Parathyroid adenoma (tissue), 2 donors: ENCODE results near the gene SDK2.

Source experiments
- H2AFZ ChIP-seq: fragments of 300-600 bp; sonication (generic); one replicate; pipeline ENCODE4 v1.7.0; 2017; ENCODE audit warnings: antibody characterized with exemption, mild to moderate bottlenecking
- H3K27ac ChIP-seq: fragments of 300-600 bp; sonication (generic); one replicate; pipeline ENCODE4 v1.7.0; 2017
- H3K27me3 ChIP-seq: fragments of 300-600 bp; sonication (generic); one replicate; pipeline ENCODE4 v1.7.0; 2017; ENCODE audit warnings: low read length; ENCODE audit not compliant: control insufficient read depth, insufficient read depth
- H3K36me3 ChIP-seq: fragments of 300-600 bp; sonication (generic); one replicate; pipeline ENCODE4 v1.7.0; 2017; ENCODE audit warnings: low read length; ENCODE audit not compliant: control insufficient read depth, insufficient read depth
- H3K4me1 ChIP-seq: fragments of 300-600 bp; sonication (generic); one replicate; pipeline ENCODE4 v1.7.0; 2017; ENCODE audit warnings: control low read depth
- H3K4me2 ChIP-seq: fragments of 300-600 bp; sonication (generic); one replicate; pipeline ENCODE4 v1.7.0; 2017; ENCODE audit warnings: low read length
- H3K4me3 ChIP-seq: fragments of 300-600 bp; sonication (generic); one replicate; pipeline ENCODE4 v1.7.0; 2017; ENCODE audit warnings: low read depth, low read length
- H3K79me2 ChIP-seq: fragments of 300-600 bp; sonication (generic); one replicate; pipeline ENCODE4 v1.7.0; 2017; ENCODE audit warnings: control low read depth
- H3K9ac ChIP-seq: fragments of 300-600 bp; sonication (generic); one replicate; pipeline ENCODE4 v1.7.0; 2017; ENCODE audit warnings: mild to moderate bottlenecking
- H3K9me3 ChIP-seq: fragments of 300-600 bp; sonication (generic); one replicate; pipeline ENCODE4 v1.7.0; 2017; ENCODE audit warnings: low read length; ENCODE audit not compliant: control insufficient read depth
- CTCF ChIP-seq: fragments of 300-600 bp; sonication (generic); IDR thresholded peaks from one replicate; pipeline ENCODE4 v1.7.0; 2017; ENCODE audit warnings: antibody characterized with exemption, mild to moderate bottlenecking
- donor health status: primary hyperparathyroidism.

Gene SDK2

GRCh38 chr17:73641826-73642600, 2.2 kb downstream of the SDK2 start:
- no peak for TF ChIP-seq CTCF
- H3K4me2 ChIP-seq: no peak overlapping the region
- peaks cover 3% of the 10 kb centered on the region for H3K27me3 ChIP-seq
- no peaks in the 10 kb centered on the region for H3K4me1 ChIP-seq
- H3K9me3 ChIP-seq: no peaks in the 10 kb centered on the region
- no peak overlapping the region for H2AFZ ChIP-seq
- no peaks in the 10 kb centered on the region for H3K79me2 ChIP-seq
- H3K9ac ChIP-seq: no peak overlapping the region
- H3K27ac ChIP-seq: no peak overlapping the region
- no peaks in the 10 kb centered on the region for H3K36me3 ChIP-seq
- H3K4me3 ChIP-seq: no peak overlapping the region

GRCh38 chr17:73640691-73641090, 3.6 kb downstream of the SDK2 start:
- Histone ChIP-seq H2AFZ (no peak overlapping the region), H3K79me2 (no peaks in the 10 kb centered on the region), H3K27ac (no peak overlapping the region), H3K27me3 (peaks cover 3% of the 10 kb centered on the region), H3K4me2 (no peak overlapping the region), H3K36me3 (no peaks in the 10 kb centered on the region), H3K4me3 (no peak overlapping the region), H3K9me3 (no peaks in the 10 kb centered on the region), H3K9ac (no peak overlapping the region), H3K4me1 (no peaks in the 10 kb centered on the region)
- no peak for TF ChIP-seq CTCF

- Histone ChIP-seq H3K9ac (no peak overlapping the region), H3K79me2 (no peaks in the 10 kb centered on the region), H2AFZ (no peak overlapping the region), H3K36me3 (no peaks in the 10 kb centered on the region), H3K4me3 (no peak overlapping the region), H3K4me1 (no peaks in the 10 kb centered on the region), H3K27me3 (peaks cover 3% of the 10 kb centered on the region), H3K27ac (no peak overlapping the region), H3K9me3 (no peaks in the 10 kb centered on the region), H3K4me2 (no peak overlapping the region)
- TF ChIP-seq CTCF: no peak
Measured at GRCh38 chr17:73639932-73640331, 4.3 kb downstream of the SDK2 start.

GRCh38 chr17:73639322-73639721, 4.9 kb downstream of the SDK2 start:
- no peak for TF ChIP-seq CTCF
- H3K4me1 ChIP-seq: no peaks in the 10 kb centered on the region
- H3K27me3 ChIP-seq: peaks cover 3% of the 10 kb centered on the region
- H3K79me2 ChIP-seq: no peaks in the 10 kb centered on the region
- H3K9me3 ChIP-seq: no peaks in the 10 kb centered on the region
- no peak overlapping the region for H2AFZ ChIP-seq
- H3K27ac ChIP-seq: no peak overlapping the region
- H3K9ac ChIP-seq: no peak overlapping the region
- H3K36me3 ChIP-seq: no peaks in the 10 kb centered on the region
- no peak overlapping the region for H3K4me3 ChIP-seq
- no peak overlapping the region for H3K4me2 ChIP-seq

- H2AFZ ChIP-seq: no peak overlapping the region
- peaks cover 3% of the 10 kb centered on the region for H3K27me3 ChIP-seq
- H3K79me2 ChIP-seq: no peaks in the 10 kb centered on the region
- H3K4me3 ChIP-seq: no peak overlapping the region
- H3K36me3 ChIP-seq: no peaks in the 10 kb centered on the region
- H3K9me3 ChIP-seq: no peaks in the 10 kb centered on the region
- no peak for TF ChIP-seq CTCF
- no peaks in the 10 kb centered on the region for H3K4me1 ChIP-seq
- H3K27ac ChIP-seq: no peak overlapping the region
- no peak overlapping the region for H3K9ac ChIP-seq
- H3K4me2 ChIP-seq: no peak overlapping the region
Measured at GRCh38 chr17:73638556-73638955, 5.7 kb downstream of the SDK2 start.
